ENCODE results near the gene ECSCR.

Gene ECSCR

GRCh38 chr5:139451176-139451575 is 11.4 kb downstream of the ECSCR start (continued):
- TF ChIP-seq PBX3 (CRISPR knock-in tag; IDR thresholded peaks at IDR 0.05) (no peak), ZNF561 (tag by site-specific recombination; IDR thresholded peaks at IDR 0.05; ENCODE audit: borderline replicate concordance) (no peak), ZNF274 (IDR thresholded peaks at IDR 0.05; ENCODE audit: low read length) (no peak), ZNF274 (tag by site-specific recombination; IDR thresholded peaks at IDR 0.05; ENCODE audit: borderline replicate concordance) (no peak), ZNF114 (tag by site-specific recombination; IDR thresholded peaks at IDR 0.05) (peak; percentile 54; the same call in 1 of the 2 replicates), ZNF76 (tag by site-specific recombination; IDR thresholded peaks at IDR 0.05; ENCODE audit: borderline replicate concordance, low read depth) (no peak), ZNF664 (tag by site-specific recombination; IDR thresholded peaks at IDR 0.05) (no peak), HOXC10 (CRISPR knock-in tag; IDR thresholded peaks at IDR 0.05) (no peak), ZNF658 (tag by site-specific recombination; IDR thresholded peaks at IDR 0.05) (no peak), ZSCAN18 (tag by site-specific recombination; IDR thresholded peaks at IDR 0.05) (no peak), ZNF416 (tag by site-specific recombination; IDR thresholded peaks at IDR 0.05) (no peak), ZNF707 (tag by site-specific recombination; IDR thresholded peaks at IDR 0.05) (0 out of 2 replicates have a peak, but pooled peaks have one; percentile 23), ZNF121 (tag by site-specific recombination; IDR thresholded peaks at IDR 0.05) (no peak), ZNF521 (tag by site-specific recombination; IDR thresholded peaks at IDR 0.05) (peak; percentile 10; the same call in 1 of the 2 replicates), SP7 (tag by site-specific recombination; IDR thresholded peaks at IDR 0.05) (no peak), ZNF785 (tag by site-specific recombination; IDR thresholded peaks at IDR 0.05) (peak; percentile 77; the same call in 1 of the 2 replicates), PRDM10 (tag by site-specific recombination; IDR thresholded peaks at IDR 0.05) (no peak), ZNF221 (tag by site-specific recombination; IDR thresholded peaks at IDR 0.05; ENCODE audit: borderline replicate concordance) (no peak), ZNF266 (tag by site-specific recombination; IDR thresholded peaks at IDR 0.05; ENCODE audit: low read depth) (0 out of 2 replicates have a peak, but pooled peaks have one; percentile 5), ZNF629 (tag by site-specific recombination; IDR thresholded peaks at IDR 0.05) (no peak), KLF7 (tag by site-specific recombination; IDR thresholded peaks at IDR 0.05; ENCODE audit: borderline replicate concordance) (no peak), ZXDB (tag by site-specific recombination; IDR thresholded peaks at IDR 0.05) (no peak), ZNF341 (tag by site-specific recombination; IDR thresholded peaks at IDR 0.05; ENCODE audit: low read depth) (no peak), ZNF518A (tag by site-specific recombination; conservative IDR thresholded peaks at IDR 0.05; ENCODE audit: low read depth) (no peak), GLI2 (tag by site-specific recombination; IDR thresholded peaks at IDR 0.05; ENCODE audit: borderline replicate concordance, low read depth) (no peak), ZFP69B (tag by site-specific recombination; IDR thresholded peaks at IDR 0.05) (no peak), ZNF639 (tag by site-specific recombination; IDR thresholded peaks at IDR 0.05) (no peak), ZNF701 (tag by site-specific recombination; IDR thresholded peaks at IDR 0.05) (no peak), GLIS1 (tag by site-specific recombination; IDR thresholded peaks at IDR 0.05) (no peak), ZNF776 (tag by site-specific recombination; IDR thresholded peaks at IDR 0.05; ENCODE audit: borderline replicate concordance) (0 out of 2 replicates have a peak, but pooled peaks have one; percentile 50)
